Body of pancreas (tissue), 4 donors: Measurements from ENCODE around the gene ATP2B2.

Source experiments
- CTCF ChIP-seq, 7 experiments: fragments of 450-650 bp in 4 of 7; fragments of 200-600 bp in 3 of 7; sonication (generic) in 3 of 7; IDR thresholded peaks; one replicate each; pipeline ENCODE4 v1.5.1; 2016 to 2019; ENCODE audit warnings: antibody characterized with exemption in 7 of 7
- POLR2A ChIP-seq, 3 donors: fragments of 450-650 bp; IDR thresholded peaks; one replicate each; pipeline ENCODE4 v1.6.1; 2016; ENCODE audit warnings: antibody characterized with exemption in 3 of 3, mild to moderate bottlenecking in 2 of 3

DNA sequence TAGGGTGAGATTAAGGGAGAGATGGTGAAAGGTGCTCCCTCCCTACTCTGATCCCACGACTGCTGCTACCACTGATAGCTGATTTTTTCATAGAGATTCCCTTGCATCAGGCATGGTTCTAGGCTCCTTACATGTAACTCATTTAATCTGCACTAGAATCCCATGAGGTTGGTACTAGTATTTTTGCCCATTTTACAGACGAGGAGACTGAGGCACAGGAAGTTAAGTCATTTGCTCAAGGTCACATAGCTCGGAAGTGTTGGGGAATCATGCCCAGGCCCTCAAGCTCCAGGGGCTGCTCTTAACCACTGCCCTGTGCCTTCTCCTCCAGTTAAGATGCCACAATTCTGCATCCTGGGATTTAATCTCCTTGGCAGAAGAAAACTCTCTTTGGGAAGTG lies 11.2 kb downstream of the ATP2B2 start:
- no peak for TF ChIP-seq CTCF (IDR thresholded peaks at IDR 0.05)
- no peak for TF ChIP-seq POLR2A (IDR thresholded peaks at IDR 0.05)
